ENCODE measurements around the gene MRPL41.
"Not testable (repeated sequence)": the region's sequence is repeated elsewhere in the genome, so short reads cannot be mapped to it uniquely, and the experiment has no call there.

Gene MRPL41

GRCh38 chr9:137588311-137588710, 36.6 kb downstream of the MRPL41 start:
- DNase-seq = no peak

GRCh38 chr9:137588891-137589290, 37.2 kb downstream of the MRPL41 start:
- DNase-seq = no peak

GRCh38 chr9:137589441-137590122, 37.9 kb downstream of the MRPL41 start:
- peak; percentile 39 for DNase-seq

DNA sequence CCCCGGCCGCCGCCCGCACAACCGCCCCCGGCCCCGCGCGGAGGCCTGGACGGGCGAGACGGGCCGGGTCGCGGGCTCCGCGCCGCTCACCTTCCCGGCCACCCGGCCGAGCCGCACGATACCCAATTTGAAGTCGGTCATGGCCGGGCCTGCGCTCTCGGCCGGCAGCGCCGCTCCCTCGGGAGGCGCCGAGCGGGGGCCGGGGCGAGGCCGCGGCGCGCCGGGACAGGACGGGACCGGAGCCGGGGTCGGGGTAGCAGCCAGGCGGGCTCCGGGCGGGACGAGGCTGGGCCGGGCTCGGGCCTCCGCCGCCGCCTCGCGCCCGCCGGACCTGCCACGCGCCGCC, 38.4 kb downstream of the MRPL41 start:
- DNase-seq = no peak

- DNase-seq = peak; percentile 94
Observed at GRCh38 chr9:137590469-137591383, 39.0 kb downstream of the MRPL41 start, which contains the start of gene ZMYND19. Gene ZMYND19, minus strand, starts transcription at chr9:137590512. Its CDS starts 249 bp downstream, at chr9:137590263.

GRCh38 chr9:137592767-137593166, 41.1 kb downstream of the MRPL41 start:
- DNase-seq = no peak

DNA sequence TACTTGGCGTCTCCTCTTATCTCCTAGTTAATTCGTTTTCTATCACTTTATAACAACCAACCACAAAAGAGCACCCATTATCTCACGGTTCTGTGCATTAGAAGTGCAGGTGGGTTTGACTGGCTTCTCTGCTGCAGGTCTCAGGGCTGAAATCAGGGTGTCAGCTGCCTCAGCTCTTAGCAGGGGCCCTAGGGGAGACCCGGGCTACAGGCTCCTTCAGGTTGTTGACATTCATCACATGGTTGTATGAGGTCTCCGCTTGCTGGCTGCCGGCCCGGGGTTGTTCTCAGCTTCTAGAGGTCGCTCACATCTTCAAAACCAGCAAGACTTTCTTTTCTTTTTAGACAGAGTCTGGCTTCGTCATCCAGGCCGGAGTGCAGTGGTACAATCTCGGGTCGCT, 41.5 kb downstream of the MRPL41 start:
- DNase-seq = no peak

DNA sequence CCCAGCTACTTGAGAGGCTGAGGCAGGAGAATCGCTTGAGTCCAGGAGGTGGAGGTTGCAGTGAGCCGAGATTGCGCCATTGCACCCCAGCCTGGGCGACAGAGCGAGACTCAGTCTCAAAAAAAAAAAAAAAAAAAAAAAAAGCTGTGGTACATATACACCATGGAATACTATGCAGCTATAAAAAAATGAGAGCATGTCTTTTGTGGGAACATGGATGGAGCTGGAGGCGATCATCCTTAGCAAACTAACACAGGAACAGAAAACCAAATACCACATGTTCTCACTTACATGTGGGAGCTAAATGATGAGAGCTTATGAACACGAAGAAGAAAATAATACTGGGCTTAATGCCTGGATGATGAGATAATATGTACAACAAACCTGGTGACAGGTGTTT, 44.9 kb downstream of the MRPL41 start:
- DNase-seq = not testable (repeated sequence)

DNA sequence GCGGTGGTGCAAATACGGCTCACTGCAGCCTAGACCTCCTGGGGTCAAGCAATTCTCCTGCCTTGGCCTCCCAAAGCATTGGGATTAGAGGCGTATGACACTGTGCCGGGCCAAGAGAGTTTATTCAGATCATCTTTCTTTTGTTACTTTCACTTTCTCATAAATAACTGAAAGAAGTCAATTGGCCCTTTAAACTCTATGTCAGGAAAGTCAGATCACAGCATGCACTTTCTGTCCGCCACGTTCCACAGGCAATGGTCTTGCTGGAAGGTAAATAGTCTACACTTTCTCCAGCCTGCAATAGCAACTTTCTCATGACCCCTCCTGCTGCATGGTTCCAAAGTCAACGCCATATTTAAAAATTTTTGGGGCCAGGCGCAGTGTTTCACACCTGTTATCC, 47.3 kb downstream of the MRPL41 start:
- no peak for DNase-seq
